Transverse colon (tissue), 4 donors: ENCODE measurements around the gene OTULIN. TPM values are rescaled to one million over a fixed set of nuclear protein-coding genes. Genes with fewer than 3 reads are reported as not detected.
A peak's percentile ranks its signal among the peaks of the same experiment; 100 is the strongest.

Source experiments
- DNase-seq: peaks from one replicate; pipeline ENCODE4 v3.0.0-alpha.2; 2019
- H3K27ac ChIP-seq, 4 donors: fragments of 200-600 bp; sonication (generic); 2 replicates each; pipeline ENCODE4 v1.5.1; 2016 to 2018; ENCODE audit warnings: inconsistent platforms in 4 of 4
- H3K27me3 ChIP-seq: fragments of 200-600 bp; sonication (generic); 2 replicates; pipeline ENCODE4 v1.5.1; 2017; ENCODE audit warnings: inconsistent platforms
- H3K36me3 ChIP-seq, 4 donors: fragments of 200-600 bp; sonication (generic); 2 replicates each; pipeline ENCODE4 v1.5.1; 2017 to 2019; ENCODE audit warnings: inconsistent platforms in 4 of 4
- H3K4me1 ChIP-seq, 4 donors: fragments of 200-600 bp; sonication (generic); 2 replicates each; pipeline ENCODE4 v1.5.1; 2017 to 2020; ENCODE audit warnings: inconsistent platforms in 4 of 4
- H3K4me3 ChIP-seq, 4 donors: fragments of 200-600 bp; sonication (generic); 1 replicate in 1 of 4; 2 replicates in 3 of 4; pipeline versions ENCODE4 v1.5.1 to v1.6.1; 2017 to 2019; ENCODE audit warnings: inconsistent platforms in 4 of 4
- H3K9me3 ChIP-seq, 2 donors: fragments of 200-600 bp; sonication (generic); 2 replicates each; pipeline ENCODE4 v1.5.1; 2017 to 2019; ENCODE audit warnings: inconsistent platforms in 2 of 2
- CTCF ChIP-seq, 5 experiments: fragments of 200-600 bp in 3 of 5; fragments of 450-650 bp in 2 of 5; sonication (generic) in 3 of 5; IDR thresholded peaks; 1 replicate in 2 of 5; 2 replicates in 3 of 5; pipeline ENCODE4 v1.5.1; 2016 to 2017; ENCODE audit warnings: antibody characterized with exemption in 5 of 5, inconsistent platforms in 3 of 5, mild to moderate bottlenecking in 2 of 5, moderate library complexity in 1 of 5
- EP300 ChIP-seq: sonication (generic); formaldehyde crosslinking; IDR thresholded peaks from one replicate; pipeline ENCODE4 v1.6.1; 2017; ENCODE audit warnings: antibody characterized with exemption, low read depth
- POLR2A ChIP-seq: fragments of 450-650 bp; IDR thresholded peaks from one replicate; pipeline ENCODE4 v1.6.1; 2016; ENCODE audit warnings: antibody characterized with exemption, mild to moderate bottlenecking, moderate library complexity
- POLR2AphosphoS5 ChIP-seq, 3 donors: sonication (generic); formaldehyde crosslinking; IDR thresholded peaks; one replicate each; pipeline ENCODE4 v1.6.1; 2016; ENCODE audit warnings: antibody characterized with exemption in 3 of 3
- WGBS, 2 donors: methylation state at CpG; one replicate each; pipeline ENCODE4 v1.1.5; 2018; ENCODE audit warnings: low coverage in 1 of 2; 5-methylcytosine and 5-hydroxymethylcytosine counted together
- in situ Hi-C, 4 donors: fragments of 200-750 bp; cut with MboI; loops; one replicate each; pipeline versions ENCODE4 v1.15.0 to v1.15.1; 2017; ENCODE audit warnings: low sequenced_read_pairs in 3 of 4, low pct_ligation_motif_present in 1 of 4, low pct_unique_long_range_greater_than_20kb in 1 of 4
- intact Hi-C: fragments of 100-400 bp; cut with DNase I; formaldehyde crosslinking; loops from one replicate; pipeline ENCODE4 v1.15.1; 2023; ENCODE audit warnings: low total_unique reads
- total RNA-seq, 4 donors: library from RNA; depleted of rRNA; stranded (reverse); fragments of >200 nt; gene quantifications; one replicate each; pipeline ENCODE4 v1.1.0, GENCODE V29; 2016

The OTULIN gene
- total RNA-seq, 4 donors from 2014 or later, result 34.8 to 52.4 (median 40.4) TPM

- no peaks in the 10 kb centered on the region for H3K9me3 ChIP-seq
- peak overlapping the region; percentile 89 to 98 (median 94) for H3K27ac ChIP-seq
- TF ChIP-seq EP300 (no peak), POLR2AphosphoS5 (IDR thresholded peaks at IDR 0.05) (no peak), CTCF (IDR thresholded peaks at IDR 0.05) (no peak), POLR2A (no peak)
- WGBS, 2 donors, result 1 to 4% methylated on average over 9 to 24 of the region's 24 CpGs
- peaks cover 12 to 46% (median 37%) of the 10 kb centered on the region in 4 donors for H3K4me1 ChIP-seq
- peak overlapping the region; percentile 74 to 85 (median 76) for H3K4me3 ChIP-seq
- H3K27me3 ChIP-seq, result no peaks in the 10 kb centered on the region
- intact Hi-C loops, result no loop called here
- H3K36me3 ChIP-seq, result no peaks in the 10 kb centered on the region
- peak; percentile 47 for DNase-seq
- in situ Hi-C loops, result no loop called here
Measured at GRCh38 chr5:14663734-14664269, 716 bp upstream of the OTULIN start.

GRCh38 chr5:14665101-14665822, 744 bp downstream of the OTULIN start:
- 0 to 1% methylated on average over 5 to 21 of the region's 21 CpGs for WGBS, 2 donors
- no peak for TF ChIP-seq CTCF (IDR thresholded peaks at IDR 0.05)
- TF ChIP-seq POLR2AphosphoS5 (IDR thresholded peaks at IDR 0.05), result peak; percentile 23 to 67 (median 47)
- no peak for TF ChIP-seq EP300
- Histone ChIP-seq H3K27ac (peak overlapping the region; percentile 89 to 98 (median 94)), H3K4me3 (peak overlapping the region; percentile 74 to 85 (median 76)), H3K9me3 (no peaks in the 10 kb centered on the region), H3K4me1 (peaks cover 12 to 61% (median 37%) of the 10 kb centered on the region in 4 donors), H3K36me3 (no peaks in the 10 kb centered on the region), H3K27me3 (no peaks in the 10 kb centered on the region)
- in situ Hi-C loops (no loop called here), intact Hi-C loops (no loop called here)
- DNase-seq, result peak; percentile 65

GRCh38 chr5:14665949-14666348, 1.4 kb downstream of the OTULIN start:
- TF ChIP-seq CTCF (IDR thresholded peaks at IDR 0.05) (peak in 2 of 5 experiments; percentile 26 to 33), POLR2A (no peak)
- WGBS, 2 donors, result 13 to 40% methylated on average over 1 to 7 of the region's 7 CpGs
- Histone ChIP-seq H3K36me3 (no peaks in the 10 kb centered on the region), H3K27ac (peak overlapping the region; percentile 89 to 98 (median 94)), H3K27me3 (no peaks in the 10 kb centered on the region), H3K4me3 (peak overlapping the region in 2 of 4 donors; percentile 79 to 85), H3K9me3 (no peaks in the 10 kb centered on the region), H3K4me1 (peaks cover 15 to 68% (median 40%) of the 10 kb centered on the region in 4 donors)
- intact Hi-C loops (no loop called here), in situ Hi-C loops (no loop called here)
- DNase-seq, result peak; percentile 38

- intact Hi-C loops, result no loop called here
- Histone ChIP-seq H3K27me3 (no peaks in the 10 kb centered on the region), H3K4me1 (peaks cover 19 to 72% (median 44%) of the 10 kb centered on the region in 4 donors), H3K9me3 (no peaks in the 10 kb centered on the region), H3K4me3 (peak overlapping the region in 1 of 4 donors; percentile 85), H3K36me3 (no peaks in the 10 kb centered on the region), H3K27ac (peak overlapping the region in 2 of 4 donors; percentile 90 to 98)
- DNase-seq, result no peak
- in situ Hi-C loops, result no loop called here
- WGBS, 2 donors, result 49 to 55% methylated on average over 2 of the region's 2 CpGs
- no peak for TF ChIP-seq CTCF (IDR thresholded peaks at IDR 0.05)
- TF ChIP-seq POLR2AphosphoS5 (IDR thresholded peaks at IDR 0.05), result no peak
- TF ChIP-seq EP300, result no peak
- TF ChIP-seq POLR2A, result no peak
Measured at GRCh38 chr5:14666357-14666756, 1.8 kb downstream of the OTULIN start.
